ENCODE results near the gene CTNNBL1.

DNA sequence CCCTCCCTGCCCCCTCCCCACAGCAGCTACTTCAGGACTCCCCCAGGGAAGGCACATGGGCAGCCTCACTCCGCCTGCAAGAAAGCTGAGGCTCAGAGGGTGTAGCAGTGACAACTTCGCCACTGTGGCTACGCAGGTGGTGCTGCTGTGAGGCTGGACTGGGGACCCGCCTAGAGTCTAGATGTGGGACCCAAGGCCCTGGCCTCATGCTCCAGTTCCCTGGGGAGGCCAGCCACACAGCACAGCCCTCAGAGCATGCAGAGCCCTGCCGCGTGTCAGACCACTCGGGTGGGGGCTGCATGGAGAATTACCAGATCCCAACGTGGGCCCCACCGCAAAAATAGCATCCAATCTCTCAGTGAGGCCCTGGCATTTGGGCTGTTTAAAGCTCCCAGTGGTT lies 178.3 kb downstream of the CTNNBL1 start:
- TF ChIP-seq GATA3 (IDR thresholded peaks at IDR 0.05; ENCODE audit: low read depth, low read length): no peak
- no peak for TF ChIP-seq GATA2 (IDR thresholded peaks at IDR 0.05; ENCODE audit: low read depth, low read length)
